GM21515 (cell line): ENCODE results near the gene INS.

Experiments used
- ATAC-seq: cut with Tn5 transposase; IDR thresholded peaks from one replicate; pipeline ENCODE4 v1.9.1; 2021; ENCODE audit not compliant: unreplicated experiment

The INS gene

DNA sequence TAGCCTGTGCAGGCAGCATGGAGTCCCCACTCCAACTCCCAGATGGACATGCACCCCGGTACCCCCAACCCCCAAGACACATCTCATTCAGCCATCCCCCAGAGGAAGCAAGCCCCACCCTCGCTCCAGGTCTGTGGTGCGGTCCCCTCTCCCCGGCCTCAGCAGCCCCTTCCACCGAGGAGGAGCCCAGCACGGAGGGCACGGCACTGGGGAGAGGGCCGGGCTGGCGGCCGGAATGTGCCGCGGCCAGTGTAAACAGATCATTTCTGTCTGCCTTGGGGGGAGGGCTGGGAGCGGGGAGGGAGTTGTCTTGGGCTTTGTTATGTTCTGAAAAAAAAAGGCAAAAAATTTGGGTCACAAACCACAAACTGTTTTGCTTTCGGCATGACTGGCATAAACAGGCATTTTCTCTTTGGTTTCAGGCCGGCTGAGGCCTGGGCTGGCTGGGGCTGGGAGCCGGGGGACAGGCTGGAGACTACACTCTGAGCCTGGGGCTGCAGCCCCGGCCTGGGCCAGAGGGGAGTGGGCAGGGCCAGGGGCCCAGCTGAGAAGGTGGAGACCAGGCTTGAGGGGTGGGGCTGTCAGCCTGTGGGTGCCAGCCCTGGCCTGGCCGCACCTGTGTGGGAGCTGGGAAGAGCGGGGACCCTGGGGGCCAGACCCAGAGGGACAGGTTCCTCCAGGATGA lies 38.6 kb downstream of the INS start:
- no peak for ATAC-seq

- ATAC-seq: no peak
Observed at GRCh38 chr11:2121227-2122130, 39.5 kb downstream of the INS start.

GRCh38 chr11:2120359-2121100 lies 40.5 kb downstream of the INS start:
- no peak for ATAC-seq

GRCh38 chr11:2118677-2119076 lies 42.3 kb downstream of the INS start:
- no peak for ATAC-seq

GRCh38 chr11:2116680-2117079 lies 44.3 kb downstream of the INS start:
- no peak for ATAC-seq

- no peak for ATAC-seq
Observed at GRCh38 chr11:2115308-2115707, 45.7 kb downstream of the INS start.

- ATAC-seq: no peak
Observed at GRCh38 chr11:2114430-2115241, 46.4 kb downstream of the INS start.

DNA sequence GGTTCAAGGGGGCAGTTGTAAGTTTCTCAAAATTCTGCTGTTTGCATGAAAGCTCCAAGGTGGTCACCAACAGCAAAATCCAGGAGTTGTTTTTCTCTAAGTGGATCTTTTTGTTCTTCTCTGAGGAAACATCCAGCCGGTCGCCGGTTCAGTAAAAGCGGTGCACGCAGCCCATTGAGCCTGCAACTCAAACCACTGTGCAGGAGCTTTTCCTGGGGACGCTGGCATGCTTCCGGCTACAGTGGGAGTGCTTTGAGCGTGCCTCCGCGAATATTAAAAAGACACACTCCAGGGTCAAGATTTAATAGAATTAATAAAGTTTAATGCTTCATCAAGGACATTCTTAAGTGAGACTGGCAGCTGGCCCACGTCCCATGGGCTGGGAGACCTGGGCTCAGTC lies 47.2 kb downstream of the INS start:
- no peak for ATAC-seq

GRCh38 chr11:2110521-2110920 lies 50.5 kb downstream of the INS start:
- no peak for ATAC-seq
